Esophagus (tissue), 2 donors: Measurements from ENCODE around the gene ZC3H12A. TPM values are rescaled to one million over a fixed set of nuclear protein-coding genes. Genes with fewer than 3 reads are reported as not detected.
"Not testable (repeated sequence)": the region's sequence is repeated elsewhere in the genome, so short reads cannot be mapped to it uniquely, and the experiment has no call there.

Experiments
- H3K27ac ChIP-seq, 2 donors: one replicate each; pipeline ENCODE4 v1.5.1; 2013; ENCODE audit warnings: low read depth in 2 of 2, mild to moderate bottlenecking in 2 of 2, inconsistent platforms in 1 of 2, low read length in 1 of 2, moderate library complexity in 1 of 2
- H3K27me3 ChIP-seq, 2 donors: one replicate each; pipeline ENCODE4 v1.6.1; 2013; ENCODE audit warnings: low read length in 2 of 2, control low read depth in 1 of 2, mild to moderate bottlenecking in 1 of 2; ENCODE audit not compliant: insufficient read depth in 2 of 2, control insufficient read depth in 1 of 2
- H3K36me3 ChIP-seq, 2 donors: one replicate each; pipeline ENCODE4 v1.6.1; 2013; ENCODE audit warnings: low read length in 1 of 2; ENCODE audit not compliant: control insufficient read depth in 2 of 2, insufficient read depth in 2 of 2
- H3K4me1 ChIP-seq, 2 donors: one replicate each; pipeline ENCODE4 v1.6.1; 2013; ENCODE audit warnings: low read length in 1 of 2; ENCODE audit not compliant: control insufficient read depth in 2 of 2, insufficient read depth in 2 of 2
- H3K4me3 ChIP-seq, 2 donors: one replicate each; pipeline ENCODE4 v1.5.1; 2013; ENCODE audit warnings: low read length in 2 of 2, mild to moderate bottlenecking in 2 of 2, low read depth in 1 of 2, moderate library complexity in 1 of 2
- H3K9me3 ChIP-seq, 2 donors: one replicate each; pipeline ENCODE4 v1.6.1; 2013; ENCODE audit warnings: mild to moderate bottlenecking in 2 of 2, low read depth in 1 of 2, low read length in 1 of 2, moderate library complexity in 1 of 2; ENCODE audit not compliant: control insufficient read depth in 2 of 2, insufficient read depth in 1 of 2
- WGBS, 2 donors: extraction: QIAGEN DNeasy Blood & Tissue Kit; methylation state at CpG; one replicate each; pipeline ENCODE4 v1.1.7; 2013; 5-methylcytosine and 5-hydroxymethylcytosine counted together
- polyA plus RNA-seq, 2 donors: library from polyadenylated mRNA; stranded (reverse); fragments of 200-250 nt; gene quantifications; one replicate each; pipeline ENCODE4 v1.2.3, GENCODE V29; 2013
- donor health status: healthy with polysubstance abuse.
- donor health status: Bipolar disorder and iron deficiency.

The ZC3H12A gene
- polyA plus RNA-seq, 2 donors, result 17.6 to 25.3 TPM

DNA sequence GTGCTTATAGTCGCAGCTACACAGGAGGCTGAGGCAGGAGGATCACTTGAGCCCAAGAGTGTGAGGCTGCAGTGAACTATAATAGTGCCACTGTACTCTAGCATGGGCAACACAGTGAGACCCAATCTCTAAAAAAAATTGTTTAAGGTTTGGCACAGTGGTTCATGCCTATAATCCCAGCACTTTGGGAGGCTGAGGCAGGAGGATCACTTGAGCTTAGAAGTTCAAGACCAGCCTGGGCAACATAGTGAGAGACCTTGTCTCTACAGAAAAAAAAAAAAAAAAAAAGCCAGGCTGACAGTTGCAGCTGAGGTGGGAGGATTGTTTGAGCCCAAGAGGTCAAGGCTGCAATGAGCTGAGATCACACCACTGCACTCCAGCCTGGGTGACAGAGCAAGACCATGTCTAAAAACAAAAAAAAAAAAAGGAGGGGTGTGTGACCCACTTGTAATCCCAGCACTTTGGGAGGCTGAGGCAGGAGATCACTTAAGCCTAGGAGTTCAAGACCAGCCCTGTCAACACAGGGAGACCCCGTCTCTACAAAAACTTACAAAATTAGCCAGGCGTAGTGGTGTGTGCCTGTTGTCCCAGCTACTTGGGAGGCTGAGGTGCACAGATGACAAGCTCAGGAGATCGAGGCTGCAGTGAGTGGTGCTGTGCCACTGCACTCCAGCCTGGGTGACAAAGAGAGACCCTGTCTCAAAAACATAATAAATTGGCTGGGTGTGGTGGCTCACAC lies 58.2 kb downstream of the ZC3H12A start:
- not testable (repeated sequence) for H3K4me1 ChIP-seq, H3K27ac ChIP-seq, H3K9me3 ChIP-seq, H3K27me3 ChIP-seq, H3K36me3 ChIP-seq, H3K4me3 ChIP-seq
- 93 to 96% methylated on average over 4 of the region's 4 CpGs for WGBS, 2 donors

DNA sequence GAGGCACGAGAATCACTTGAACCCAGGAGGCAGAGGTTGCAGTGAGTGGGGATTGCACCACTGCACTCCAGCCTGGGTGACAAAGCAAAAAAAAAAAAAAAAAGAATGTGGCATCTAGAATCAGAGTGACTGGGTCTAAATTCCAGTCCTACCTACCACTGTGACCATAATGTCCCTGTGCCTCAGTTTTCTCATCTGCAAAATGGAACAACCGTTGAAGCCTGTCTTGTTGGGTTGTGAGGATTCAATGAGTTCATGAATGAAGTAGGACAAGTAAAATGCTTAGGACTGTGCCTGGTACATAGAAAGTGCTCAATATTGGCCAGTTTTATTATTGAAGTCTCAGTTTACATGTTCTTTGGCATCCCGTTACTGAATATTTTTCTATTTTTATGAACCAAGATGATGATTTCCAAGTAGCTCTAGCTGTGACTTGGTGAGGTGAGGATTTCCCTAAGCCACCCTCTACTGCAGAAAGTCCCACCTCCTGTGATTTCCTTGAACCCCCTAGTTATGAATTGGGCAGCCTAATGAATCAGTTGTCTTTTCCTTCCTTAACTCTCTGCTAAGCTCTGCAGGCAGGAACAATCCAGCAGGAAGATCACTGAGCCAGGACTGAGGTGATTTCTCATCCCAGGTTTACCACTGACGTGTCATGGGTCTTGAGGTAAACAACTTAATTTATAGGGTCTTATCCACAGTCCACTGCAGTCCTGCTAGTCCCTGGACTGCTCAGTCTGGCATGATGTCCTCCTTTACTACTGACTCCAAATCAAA lies 59.1 kb downstream of the ZC3H12A start:
- Histone ChIP-seq H3K9me3 (no peaks in the 10 kb centered on the region), H3K4me1 (no peaks in the 10 kb centered on the region), H3K27me3 (no peaks in the 10 kb centered on the region), H3K27ac (peak overlapping the region in 1 of 2 donors; percentile 37), H3K4me3 (no peak overlapping the region), H3K36me3 (peaks cover 0 to 8% of the 10 kb centered on the region in 2 donors)
- 83 to 93% methylated on average over 4 of the region's 4 CpGs for WGBS, 2 donors

Other genes starting within 250 kb of the ZC3H12A start
- 10 to 100 TPM; 28.8 to 33.9 TPM for gene MEAF6, start 40.2 kb downstream of the ZC3H12A start, polyA plus RNA-seq
- 1 to 10 TPM; 3.6 to 4.3 TPM for gene SNIP1, start 79.7 kb downstream of the ZC3H12A start, polyA plus RNA-seq
- gene DNALI1, start 82.4 kb downstream of the ZC3H12A start, polyA plus RNA-seq, result 1 to 10 TPM; 1.1 to 1.3 TPM
- gene GNL2, start 121.4 kb downstream of the ZC3H12A start, polyA plus RNA-seq, result 100 to 1,000 TPM in 1 of 2 donors, 10 to 100 TPM in 1; 45.0 to 106 TPM
- gene RSPO1, start 160.3 kb downstream of the ZC3H12A start, polyA plus RNA-seq, result under 1 TPM; 0.33 to 0.87 TPM
- gene CDCA8, start 217.9 kb downstream of the ZC3H12A start, polyA plus RNA-seq, result 10 to 100 TPM in 1 of 2 donors, 1 to 10 TPM in 1; 4.2 to 10.1 TPM